HT1080 (cell line): Measurements from ENCODE around the gene ST8SIA1. TPM values are rescaled to one million over a fixed set of nuclear protein-coding genes. Genes with fewer than 3 reads are reported as not detected.

Experiments used
- DNase-seq: peaks from one replicate; pipeline ENCODE4 v3.0.0-alpha.2; 2015; ENCODE audit warnings: low read depth
- total RNA-seq: library from RNA; depleted of rRNA; stranded (reverse); fragments of >200 nt; shearing (Covaris generic); gene quantifications from 2 replicates; pipeline ENCODE4 v1.2.3, GENCODE V29; 2014

Gene ST8SIA1
- total RNA-seq, 1 experiment from 2014 or later: 3.5 TPM

DNA sequence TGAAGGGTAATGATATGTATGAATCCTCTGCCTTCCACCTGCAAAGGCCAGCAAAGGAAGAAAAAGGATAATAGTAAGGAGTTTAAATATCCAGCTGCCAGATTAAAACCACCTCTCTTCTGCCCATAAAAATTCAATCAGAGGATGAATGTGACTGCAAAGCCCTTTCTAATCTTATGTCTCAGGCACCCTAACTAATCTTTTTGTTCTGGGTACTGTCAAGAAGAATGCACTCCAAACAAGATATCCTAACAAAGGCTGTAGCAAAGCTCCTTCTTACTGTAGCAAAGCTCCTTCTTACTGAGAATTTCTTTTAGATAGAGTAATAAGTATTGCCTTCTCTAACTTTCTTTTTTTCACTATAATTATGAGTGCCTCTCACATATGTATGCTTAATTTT, 91.8 kb downstream of the ST8SIA1 start:
- no peak for DNase-seq

DNA sequence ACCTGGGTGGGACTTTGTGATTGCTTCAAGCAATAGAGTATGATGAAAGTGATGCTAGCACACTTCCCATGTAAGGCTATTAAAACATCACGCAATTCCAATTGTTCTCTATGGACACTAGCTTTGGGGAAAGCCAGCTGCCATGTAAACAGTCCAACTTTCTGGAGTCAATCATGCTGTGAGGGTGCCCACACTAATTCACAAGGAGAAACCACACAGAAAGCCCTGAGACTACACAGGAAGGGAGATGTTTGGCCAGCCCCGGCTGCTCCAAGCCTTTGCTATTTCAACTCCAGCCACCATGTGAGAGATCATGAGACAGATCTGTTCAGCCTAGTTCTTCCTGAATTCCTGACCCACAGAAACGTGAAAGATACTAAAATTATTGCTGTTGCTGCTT, 96.3 kb downstream of the ST8SIA1 start:
- DNase-seq: no peak

DNA sequence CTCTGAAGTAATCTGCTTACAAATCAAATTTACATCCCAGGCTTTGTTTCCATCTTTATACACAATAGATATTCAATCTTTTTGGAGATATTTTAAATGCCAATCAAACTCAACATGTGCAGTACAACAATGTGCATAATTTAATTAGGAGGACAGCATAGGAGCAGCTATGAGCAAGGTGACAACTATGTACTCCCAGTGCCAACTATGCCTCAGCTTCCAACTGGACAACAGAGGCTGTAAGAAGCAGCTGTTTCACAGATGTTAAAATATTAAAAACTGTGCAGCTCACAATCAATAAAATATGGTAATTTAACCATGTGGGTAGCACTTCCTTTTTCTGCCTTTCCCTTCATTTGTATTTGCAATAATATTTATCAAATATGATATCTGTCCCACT, 99.9 kb downstream of the ST8SIA1 start:
- no peak for DNase-seq

DNA sequence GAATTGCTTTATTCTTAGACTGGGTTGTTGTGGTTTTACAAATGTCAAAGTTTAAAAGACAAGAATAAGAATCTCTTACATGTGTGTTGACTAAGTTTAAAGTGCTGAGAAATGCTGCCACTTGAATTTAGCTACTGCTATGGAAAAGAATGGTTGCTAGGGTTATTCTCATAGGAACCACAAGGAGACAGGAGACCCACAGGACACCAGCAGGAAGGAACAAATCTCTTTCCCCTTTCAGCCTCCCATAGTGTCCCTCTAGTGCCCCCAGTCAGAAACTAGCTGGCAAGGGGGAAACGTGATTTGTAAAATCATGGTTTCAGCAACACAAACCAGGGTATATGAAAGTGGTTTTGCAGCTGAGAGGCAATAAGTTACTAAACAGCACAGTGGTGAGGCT, 102.7 kb downstream of the ST8SIA1 start:
- peak; percentile 15 for DNase-seq

DNA sequence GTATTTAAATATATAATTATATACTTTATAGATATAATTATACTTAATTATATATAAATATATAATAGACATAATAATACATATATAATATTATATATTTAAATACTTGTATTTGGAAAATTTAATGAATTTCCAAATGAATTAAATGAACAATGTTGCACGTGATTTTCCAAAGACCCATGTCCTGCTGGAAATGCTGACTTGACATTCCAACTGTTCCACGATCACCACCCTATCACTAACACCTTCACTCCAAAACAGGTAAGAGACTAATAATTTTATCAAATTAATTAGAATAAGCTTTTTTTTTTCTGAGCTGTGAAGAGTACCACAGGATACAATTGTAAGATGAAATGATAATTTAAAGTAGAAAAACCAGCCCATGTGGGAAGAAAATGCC, 103.4 kb downstream of the ST8SIA1 start:
- no peak for DNase-seq

DNA sequence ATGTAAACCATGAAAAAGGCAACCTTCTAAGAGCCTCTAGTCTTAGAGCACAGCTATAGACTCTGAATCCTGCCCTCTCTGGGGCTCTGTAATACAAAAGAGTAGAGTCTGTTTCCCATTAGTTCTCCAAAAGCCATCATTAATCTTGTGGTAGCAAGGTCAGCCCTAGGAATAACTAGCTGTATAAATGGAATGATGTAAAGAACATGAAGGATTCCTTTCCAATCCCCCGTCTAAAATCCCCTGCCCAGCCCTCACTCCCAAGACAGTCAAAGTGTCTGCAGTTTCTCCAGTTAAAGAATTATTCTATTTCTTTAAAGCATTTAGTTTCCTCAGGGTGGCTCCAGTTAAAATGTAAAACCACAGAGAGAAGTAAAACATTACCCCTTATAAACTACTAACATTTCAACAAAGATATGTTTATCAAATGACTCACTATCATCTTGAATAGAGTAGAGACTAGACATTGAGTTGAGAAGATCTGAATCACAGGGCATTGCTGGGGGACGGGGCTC, 104.2 kb downstream of the ST8SIA1 start:
- peak; percentile 55 for DNase-seq

DNA sequence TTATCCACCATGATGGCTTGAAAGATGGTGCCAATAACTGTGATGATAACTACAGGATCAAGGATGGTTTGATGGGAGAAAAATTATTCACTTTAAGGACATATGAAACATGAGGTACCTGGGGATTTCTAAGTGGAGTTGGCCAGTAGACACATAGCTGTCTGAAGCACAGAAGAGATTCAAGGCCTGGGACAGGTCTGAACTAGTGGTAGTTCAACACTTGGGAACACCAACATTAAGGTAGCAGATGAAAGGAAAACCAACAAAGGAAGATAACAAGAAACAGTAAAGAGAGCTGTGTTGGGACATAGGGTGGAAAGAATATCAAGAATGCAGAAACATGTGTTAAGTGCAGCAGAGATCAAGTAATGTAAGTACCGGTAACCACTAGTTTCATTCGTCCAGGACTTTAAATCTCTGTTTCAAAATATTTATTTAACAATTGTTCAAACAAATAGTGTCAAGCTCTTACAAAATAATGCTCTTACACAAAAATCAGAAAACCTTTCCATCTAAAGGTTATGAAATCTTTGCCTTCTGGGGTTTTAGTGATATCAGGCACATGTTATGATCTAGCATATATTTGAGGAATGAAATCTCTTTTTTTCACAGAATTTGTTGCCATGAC, 104.7 kb downstream of the ST8SIA1 start:
- no peak for DNase-seq

DNA sequence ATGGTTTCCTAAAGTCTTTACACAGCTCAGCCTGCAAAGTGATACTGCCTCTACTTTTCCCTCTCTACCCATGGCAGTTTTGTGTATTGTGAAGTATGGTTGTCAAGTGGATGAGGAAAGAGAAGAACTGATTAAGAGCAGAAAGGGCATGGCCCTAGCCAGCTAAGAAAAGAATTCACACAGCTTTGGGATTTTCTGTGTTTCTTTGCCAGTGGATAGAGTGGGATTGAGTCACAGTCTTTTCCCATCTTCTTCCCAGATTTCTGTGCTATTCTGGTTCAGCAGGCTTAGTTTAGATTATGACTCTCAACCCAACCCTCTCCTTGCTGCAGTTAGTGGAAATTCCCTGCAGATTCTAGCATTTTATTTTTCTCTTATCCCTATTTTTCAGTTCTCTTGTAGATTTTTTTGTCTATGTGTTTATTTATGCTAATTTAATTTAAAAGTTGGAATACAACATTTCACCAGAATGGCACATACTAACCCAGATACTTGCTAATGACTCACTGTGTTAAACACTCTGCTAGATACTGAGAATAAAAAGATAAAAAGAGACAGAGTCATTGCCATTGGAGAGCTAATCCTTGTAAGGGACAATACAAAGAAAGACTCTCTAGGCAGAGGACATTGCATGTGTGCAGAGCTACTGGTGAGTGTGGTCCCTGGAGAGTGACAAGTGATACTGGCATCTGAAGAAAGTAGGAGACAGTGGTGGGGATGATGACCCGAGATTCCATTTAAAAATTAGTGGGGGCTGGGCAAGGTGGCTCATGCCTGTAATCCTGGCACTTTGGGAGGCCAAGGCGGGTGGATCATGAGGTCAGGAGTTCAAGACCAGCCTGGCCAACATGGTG, 106.3 kb downstream of the ST8SIA1 start:
- DNase-seq: no peak

DNA sequence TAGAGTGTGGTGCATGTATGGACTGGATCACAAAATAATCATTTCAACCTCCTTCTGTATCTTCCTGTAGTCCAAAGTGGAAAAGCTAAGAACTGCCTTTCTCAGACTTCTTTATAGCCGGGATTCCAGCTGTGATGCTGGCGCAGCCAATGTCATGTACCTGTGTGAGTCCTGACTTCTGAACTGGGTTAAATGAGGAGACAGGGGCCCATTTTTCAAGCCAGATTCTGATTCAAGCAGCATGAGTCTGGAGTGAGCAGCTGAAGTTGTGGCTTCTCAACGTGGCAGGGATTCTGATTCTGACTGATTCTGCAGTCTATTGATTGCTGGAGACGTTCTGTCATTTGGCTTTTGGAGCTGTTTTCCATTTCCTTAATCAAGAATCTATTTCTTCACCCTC, 111.2 kb downstream of the ST8SIA1 start:
- DNase-seq: no peak

DNA sequence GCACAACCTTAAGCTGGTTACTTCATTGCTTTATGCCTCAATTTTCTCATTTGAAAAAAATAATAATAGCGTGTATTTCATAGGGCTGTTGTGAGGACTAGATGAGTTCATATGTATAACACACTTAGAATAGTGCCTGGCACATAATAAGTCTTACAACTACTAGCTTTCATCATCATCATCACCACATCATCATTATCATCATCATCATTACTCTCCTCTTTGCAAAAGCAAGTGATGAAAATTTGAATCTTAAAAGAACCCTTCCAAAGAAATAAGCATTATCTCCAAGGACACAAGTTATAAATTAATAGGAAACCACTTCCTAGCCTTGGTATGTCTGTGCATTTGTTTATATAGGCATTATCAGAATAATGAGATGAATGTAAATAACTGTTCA, 117.0 kb downstream of the ST8SIA1 start:
- DNase-seq: no peak

DNA sequence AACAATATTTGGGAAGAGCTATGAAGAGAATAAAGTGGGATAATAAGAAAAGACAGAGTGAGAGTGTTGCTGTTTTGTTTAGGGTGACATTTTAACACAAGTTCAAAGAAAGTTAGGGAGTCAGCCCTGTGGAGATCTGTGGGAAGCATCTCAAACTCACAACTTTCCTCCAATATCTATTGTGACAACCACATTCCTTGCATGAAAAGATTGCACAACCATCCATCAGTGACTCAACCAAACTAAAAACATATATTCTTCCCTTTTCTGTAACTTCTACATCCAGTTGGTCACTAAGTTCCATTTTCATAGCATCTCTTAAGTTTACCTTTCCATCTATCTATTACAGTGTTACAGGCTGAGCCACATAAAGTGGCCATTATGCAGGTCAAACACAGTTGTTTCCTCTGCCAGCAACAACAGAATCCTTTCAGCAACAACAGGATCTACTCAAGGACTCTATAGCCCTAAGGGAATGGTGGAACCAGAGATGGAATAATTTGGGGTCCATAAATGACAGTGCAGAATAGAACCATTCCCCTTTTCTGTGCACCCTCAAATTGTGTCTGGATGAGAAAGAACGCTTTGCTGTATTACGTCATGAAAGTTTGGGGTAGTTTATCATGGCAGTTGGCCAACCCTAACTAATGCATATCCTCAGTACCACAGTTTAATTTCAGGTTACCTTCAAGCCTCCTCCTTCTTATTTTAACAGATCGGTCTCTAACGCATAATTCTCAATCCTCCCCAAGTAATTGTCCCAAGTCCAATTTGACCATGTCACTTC, 118.8 kb downstream of the ST8SIA1 start:
- no peak for DNase-seq

DNA sequence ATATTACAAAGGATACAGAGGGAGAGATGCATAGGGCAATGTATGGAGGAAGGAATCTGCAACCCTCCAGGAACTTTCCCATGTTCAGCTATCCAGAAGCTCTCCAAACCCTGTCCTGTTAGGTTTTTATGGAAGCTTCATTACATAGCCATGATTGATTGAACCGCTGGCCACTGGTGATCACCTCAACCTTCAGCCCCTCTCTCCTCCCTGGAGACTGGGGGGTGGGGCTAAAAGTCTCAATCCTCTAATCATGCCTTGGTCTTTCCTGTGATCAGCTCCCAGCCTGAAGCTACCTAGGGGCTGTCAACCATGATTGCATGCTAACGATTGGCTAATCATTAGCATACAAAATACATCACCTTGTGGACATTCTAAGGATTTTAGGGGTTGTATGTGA, 123.4 kb downstream of the ST8SIA1 start:
- DNase-seq: no peak

DNA sequence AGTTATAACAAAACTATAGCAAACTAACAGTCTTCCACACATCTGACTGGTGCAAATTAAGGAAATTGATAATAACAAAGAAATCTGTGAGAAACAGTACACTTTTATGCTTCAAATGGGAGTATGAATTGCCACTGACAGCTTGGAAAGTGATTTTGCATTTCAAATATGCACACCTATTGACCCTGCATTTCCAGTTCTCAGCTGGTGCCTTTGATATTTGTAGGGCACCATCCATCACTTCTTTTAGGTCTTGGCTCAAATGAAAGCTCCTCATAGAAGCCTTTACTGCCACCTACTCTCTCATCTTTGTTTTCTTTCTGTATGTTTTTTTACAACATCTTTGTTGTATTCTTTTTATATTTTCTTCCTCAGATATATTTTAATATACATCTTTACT, 125.1 kb downstream of the ST8SIA1 start:
- DNase-seq: no peak

DNA sequence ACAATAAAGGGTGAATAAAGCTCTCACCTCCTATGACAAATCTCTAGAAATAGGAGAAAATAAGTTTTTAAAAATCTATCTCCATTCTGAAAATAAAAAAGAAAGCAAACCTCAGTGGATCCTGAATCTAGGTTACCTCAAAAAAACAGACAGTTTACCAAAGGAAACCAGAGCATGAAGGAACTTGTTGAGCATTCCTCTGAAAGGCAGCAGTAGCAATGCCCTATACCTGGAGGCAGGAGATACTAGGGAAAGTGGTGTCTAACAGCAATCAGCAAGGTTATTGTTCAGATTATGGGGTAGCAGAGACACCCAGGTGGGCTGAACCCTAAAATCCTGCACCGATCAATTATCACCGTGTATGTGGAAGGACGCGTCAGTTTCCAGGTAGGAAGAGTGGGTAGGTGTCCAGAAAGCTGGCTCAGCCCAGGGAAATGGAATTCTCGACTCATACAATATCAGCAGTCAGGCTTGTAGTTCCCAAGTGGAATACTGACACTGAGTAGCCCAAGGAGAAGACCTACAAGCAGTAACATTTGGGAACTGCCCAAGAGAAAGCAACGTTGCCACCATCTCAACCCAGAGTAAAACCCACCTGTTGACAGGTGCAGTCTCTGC, 128.3 kb downstream of the ST8SIA1 start:
- no peak for DNase-seq

DNA sequence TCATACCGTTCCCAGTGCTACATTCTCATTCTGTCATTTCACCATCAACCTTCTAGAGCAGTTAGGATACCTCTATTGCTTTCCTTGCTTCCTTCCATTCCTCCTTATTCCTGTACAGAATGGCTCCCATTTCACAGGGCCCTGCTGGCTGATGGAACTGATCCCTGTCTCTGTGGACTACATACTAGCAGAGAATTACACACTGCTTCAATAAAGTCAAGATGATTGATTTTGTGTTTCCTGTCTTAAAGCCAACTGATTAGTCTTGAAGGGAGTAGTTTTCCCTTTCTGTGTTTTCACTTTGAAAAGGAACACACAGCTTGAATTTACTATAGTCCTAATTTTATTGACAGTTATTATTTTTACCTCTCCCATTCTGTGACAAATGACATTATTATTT, 130.1 kb downstream of the ST8SIA1 start:
- no peak for DNase-seq

DNA sequence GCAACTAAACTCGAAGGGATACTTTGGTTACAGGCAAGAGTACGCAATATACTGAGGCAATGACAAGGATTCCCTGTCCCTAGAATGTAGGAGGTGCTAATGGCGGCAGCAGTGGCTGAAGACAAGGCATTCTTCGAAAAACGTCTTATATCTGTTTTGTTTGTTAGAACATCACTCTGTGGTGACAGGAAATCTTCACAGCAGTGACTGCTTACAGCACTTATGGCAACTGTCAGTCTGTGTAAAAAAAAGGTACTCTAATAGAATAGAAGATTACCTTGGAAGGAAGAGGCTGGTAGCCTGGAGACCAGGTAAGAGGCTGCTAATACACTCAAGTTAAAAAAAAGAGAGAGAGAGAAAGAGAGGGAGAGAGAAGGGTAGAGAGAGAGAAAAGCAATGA, 131.7 kb downstream of the ST8SIA1 start:
- no peak for DNase-seq

DNA sequence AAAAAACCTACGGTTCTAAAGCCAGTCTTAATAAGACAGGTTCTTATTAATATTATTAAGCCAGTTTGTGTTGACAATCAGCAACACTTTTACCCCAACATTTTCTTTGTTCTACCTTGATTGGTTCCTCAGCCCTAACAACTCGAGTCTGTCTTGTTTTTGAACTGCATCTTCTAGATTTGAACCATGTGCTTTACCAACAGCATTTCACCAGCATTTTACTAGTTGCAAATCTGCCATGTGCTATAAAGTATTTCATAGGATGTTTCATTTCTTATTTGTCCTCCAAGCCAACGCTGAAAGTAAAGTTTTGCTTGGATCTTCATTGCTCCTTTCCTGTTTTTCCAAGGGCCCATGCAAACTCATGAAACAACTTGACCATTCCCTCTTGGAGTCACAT, 133.4 kb downstream of the ST8SIA1 start:
- no peak for DNase-seq

DNA sequence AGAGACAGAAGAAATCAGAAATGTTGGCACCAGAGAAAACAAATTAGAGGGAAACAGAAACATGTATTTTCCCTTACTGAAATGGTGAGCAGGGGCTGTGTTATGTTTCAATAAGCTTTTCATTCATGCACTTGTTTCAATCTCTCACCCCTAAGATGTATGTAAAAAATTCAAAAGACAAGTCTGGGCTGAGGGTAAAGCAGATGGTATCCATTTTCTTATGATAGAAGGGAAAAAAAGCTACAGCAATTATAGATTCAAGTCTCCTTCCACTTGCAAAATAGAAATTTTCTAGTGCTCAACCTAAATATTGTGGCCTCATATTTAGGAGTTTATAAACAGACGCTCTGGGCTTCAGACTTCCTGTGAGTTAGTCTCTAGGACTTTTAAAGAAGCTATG, 138.3 kb downstream of the ST8SIA1 start:
- no peak for DNase-seq

DNA sequence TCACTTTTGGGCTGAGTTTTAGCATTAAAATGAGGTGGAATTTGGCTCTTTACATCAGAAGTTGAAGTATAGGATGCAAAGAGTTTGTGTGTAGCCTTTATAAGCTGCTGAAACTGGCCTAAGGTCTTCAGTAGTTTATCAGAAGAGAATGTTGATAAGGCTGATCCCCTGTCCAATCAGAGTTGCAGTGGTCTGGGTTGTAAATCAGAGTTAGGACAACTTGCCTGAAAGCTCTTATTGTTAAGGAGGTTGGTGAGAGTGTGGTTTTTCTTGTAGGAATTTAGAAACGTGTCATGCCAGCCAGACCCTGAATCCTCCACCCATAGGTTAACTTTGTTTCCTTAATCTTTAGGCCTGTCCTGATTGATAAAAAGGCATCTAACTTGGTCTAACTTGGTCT, 143.5 kb downstream of the ST8SIA1 start:
- DNase-seq: no peak

DNA sequence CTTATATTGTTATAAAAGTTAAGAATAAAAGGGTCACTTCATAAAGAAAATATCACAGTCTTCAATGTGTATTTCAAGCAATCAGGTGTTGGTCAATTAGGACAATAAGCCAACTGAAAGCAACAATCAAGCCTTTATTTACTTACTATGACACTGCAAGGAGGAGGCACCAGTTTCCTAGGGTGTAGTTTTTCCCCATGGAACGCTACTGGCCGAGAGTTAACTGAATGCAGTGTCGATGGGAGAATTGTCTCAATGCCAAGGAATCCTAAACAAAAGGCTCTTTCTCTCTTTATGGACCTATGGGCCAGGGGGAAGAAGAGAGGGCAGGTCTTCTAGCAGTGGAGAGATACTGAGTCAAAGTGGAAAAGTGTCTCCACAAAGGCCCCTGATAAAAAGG, 146.1 kb downstream of the ST8SIA1 start:
- DNase-seq: no peak

DNA sequence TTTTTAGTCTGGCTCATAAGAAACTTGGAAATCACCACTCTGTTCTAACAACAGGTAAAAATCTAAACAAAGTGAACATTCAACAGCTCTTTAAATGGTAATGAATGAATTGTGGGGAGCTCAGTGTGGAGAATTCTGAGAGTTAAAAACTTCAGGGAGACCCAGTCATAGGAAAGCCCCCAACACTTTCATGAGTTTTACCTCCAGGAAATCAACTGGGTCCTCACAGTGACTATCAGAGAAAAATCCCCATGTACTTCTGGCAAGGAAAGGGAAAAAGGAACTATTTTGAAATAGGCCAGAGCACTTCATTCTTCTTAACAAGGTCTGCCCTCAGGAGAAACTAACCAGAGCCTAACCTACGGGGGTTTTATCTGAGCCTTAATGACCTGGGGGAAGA, 153.8 kb downstream of the ST8SIA1 start:
- DNase-seq: no peak

DNA sequence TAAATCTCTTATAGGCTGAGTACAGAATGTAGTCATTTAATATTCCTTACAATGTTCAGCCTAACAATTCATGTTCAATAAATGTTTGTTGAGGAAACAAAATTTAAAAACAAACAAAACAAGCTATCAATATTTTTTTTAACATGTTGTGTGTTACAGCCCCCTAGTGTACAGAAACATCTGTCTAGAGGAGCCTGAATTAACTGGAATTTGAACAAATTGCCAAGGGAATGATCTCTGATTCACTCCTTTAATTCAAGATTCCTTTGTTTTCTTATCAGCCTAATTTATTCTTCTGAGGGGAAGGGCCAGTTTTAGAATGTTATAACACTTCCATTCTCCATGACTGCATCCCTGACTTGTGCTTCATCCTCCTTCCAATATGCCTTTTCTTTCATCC, 161.3 kb downstream of the ST8SIA1 start:
- DNase-seq: no peak
